GM12874 (cell line): ENCODE data around the gene RASA3.

Experiments used
- CTCF ChIP-seq: IDR thresholded peaks from 2 replicates; pipeline ENCODE4 v1.5.1; 2011; ENCODE audit warnings: low read depth, mild to moderate bottlenecking, control low read depth, low read length, moderate library complexity; ENCODE audit not compliant: insufficient read depth

The RASA3 gene

GRCh38 chr13:114102131-114102520, 30.3 kb downstream of the RASA3 start:
- no peak for TF ChIP-seq CTCF

GRCh38 chr13:114101358-114102130, 30.9 kb downstream of the RASA3 start:
- no peak for TF ChIP-seq CTCF

GRCh38 chr13:114100446-114101357, 31.7 kb downstream of the RASA3 start:
- TF ChIP-seq CTCF, result no peak

GRCh38 chr13:114099918-114100445, 32.4 kb downstream of the RASA3 start:
- no peak for TF ChIP-seq CTCF

- TF ChIP-seq CTCF, result no peak
Observed at GRCh38 chr13:114099191-114099590, 33.2 kb downstream of the RASA3 start.

- no peak for TF ChIP-seq CTCF
Observed at GRCh38 chr13:114097893-114098688, 34.3 kb downstream of the RASA3 start.
